HEK293T (cell line): ENCODE measurements around the gene FAM168B.

Experiments used
- ARNT ChIP-seq: fragments of 450-650 bp; IDR thresholded peaks from 2 replicates; pipeline ENCODE4 v1.6.1; 2017; ENCODE audit warnings: mild to moderate bottlenecking
- BHLHE40 ChIP-seq: fragments of 450-650 bp; IDR thresholded peaks from 2 replicates; pipeline ENCODE4 v1.6.1; 2016; ENCODE audit warnings: mild to moderate bottlenecking, moderate library complexity, borderline replicate concordance
- CTBP1 ChIP-seq: fragments of 450-650 bp; IDR thresholded peaks from 2 replicates; pipeline ENCODE4 v1.6.1; 2016; ENCODE audit warnings: borderline replicate concordance
- ELF4 ChIP-seq: fragments of 450-650 bp; IDR thresholded peaks from 2 replicates; pipeline ENCODE4 v1.6.1; 2017; ENCODE audit warnings: antibody characterized with exemption
- FOXA1 ChIP-seq: fragments of 450-650 bp; IDR thresholded peaks from 2 replicates; pipeline ENCODE4 v1.6.1; 2016; ENCODE audit warnings: mild to moderate bottlenecking
- FOXK2 ChIP-seq: fragments of 450-650 bp; IDR thresholded peaks from 2 replicates; pipeline ENCODE4 v1.6.1; 2016; ENCODE audit warnings: mild to moderate bottlenecking
- FOXM1 ChIP-seq: fragments of 450-650 bp; IDR thresholded peaks from 2 replicates; pipeline ENCODE4 v1.6.1; 2017; ENCODE audit warnings: mild to moderate bottlenecking, borderline replicate concordance
- LEF1 ChIP-seq: fragments of 450-650 bp; IDR thresholded peaks from 2 replicates; pipeline ENCODE4 v1.6.1; 2017; ENCODE audit warnings: mild to moderate bottlenecking, borderline replicate concordance
- NFRKB ChIP-seq: fragments of 450-650 bp; IDR thresholded peaks from 2 replicates; pipeline ENCODE4 v1.6.1; 2016; ENCODE audit warnings: mild to moderate bottlenecking, moderate library complexity
- PKNOX1 ChIP-seq: fragments of 450-650 bp; IDR thresholded peaks from 2 replicates; pipeline ENCODE4 v1.6.1; 2016
- SP1 ChIP-seq: fragments of 450-650 bp; IDR thresholded peaks from 2 replicates; pipeline ENCODE4 v1.6.1; 2017
- SUZ12 ChIP-seq: fragments of 450-650 bp; IDR thresholded peaks from 2 replicates; pipeline ENCODE4 v1.6.1; 2016; ENCODE audit warnings: mild to moderate bottlenecking
- ZNF384 ChIP-seq: fragments of 450-650 bp; IDR thresholded peaks from 2 replicates; pipeline ENCODE4 v1.6.1; 2016

GRCh38 chr2:131077182-131077846 lies 15.9 kb downstream of the FAM168B start:
- TF ChIP-seq PKNOX1, result no peak
- TF ChIP-seq BHLHE40, result no peak
- TF ChIP-seq ELF4, result no peak
- no peak for TF ChIP-seq SUZ12
- no peak for TF ChIP-seq CTBP1
- no peak for TF ChIP-seq ARNT
- TF ChIP-seq LEF1, result no peak
- TF ChIP-seq NFRKB, result no peak
- no peak for TF ChIP-seq SP1
- no peak for TF ChIP-seq ZNF384
- TF ChIP-seq FOXK2, result no peak
- no peak for TF ChIP-seq FOXA1
- TF ChIP-seq FOXM1, result no peak
